IPS-NIHi11 (cell line): ENCODE measurements around the gene CXXC5.
A peak's percentile ranks its signal among the peaks of the same experiment; 100 is the strongest.
"Not testable (repeated sequence)": the region's sequence is repeated elsewhere in the genome, so short reads cannot be mapped to it uniquely, and the experiment has no call there.

ENCODE experiments used
- DNase-seq: peaks from one replicate; pipeline ENCODE4 v3.0.0; 2012; ENCODE audit warnings: mixed read lengths, low spot score

The CXXC5 gene

GRCh38 chr5:139712412-139712811 lies 64.3 kb downstream of the CXXC5 start:
- DNase-seq = no peak

- DNase-seq = not testable (repeated sequence)
These were observed 65.7 kb downstream of the CXXC5 start for GRCh38 chr5:139713898-139714297.

GRCh38 chr5:139717221-139717620 lies 69.1 kb downstream of the CXXC5 start:
- no peak for DNase-seq

- not testable (repeated sequence) for DNase-seq
These were observed 70.3 kb downstream of the CXXC5 start for GRCh38 chr5:139718403-139718802.

- not testable (repeated sequence) for DNase-seq
These were observed 71.8 kb downstream of the CXXC5 start for GRCh38 chr5:139719970-139720369.

GRCh38 chr5:139723986-139724587 lies 75.9 kb downstream of the CXXC5 start:
- DNase-seq = peak; percentile 1

GRCh38 chr5:139725073-139725830 lies 77.1 kb downstream of the CXXC5 start:
- peak; percentile 59 for DNase-seq

- DNase-seq = peak; percentile 11
These were observed 78.1 kb downstream of the CXXC5 start for GRCh38 chr5:139726248-139726647.

- DNase-seq = not testable (repeated sequence)
These were observed 79.5 kb downstream of the CXXC5 start for GRCh38 chr5:139727615-139728014.

- DNase-seq = no peak
These were observed 83.1 kb downstream of the CXXC5 start for GRCh38 chr5:139731281-139731680.

- no peak for DNase-seq
These were observed 83.9 kb downstream of the CXXC5 start for GRCh38 chr5:139732019-139732418.

GRCh38 chr5:139733010-139733688 lies 85.0 kb downstream of the CXXC5 start:
- no peak for DNase-seq
